ENCODE data around the gene SPHK1. TPM values are rescaled to one million over a fixed set of nuclear protein-coding genes. Genes with fewer than 3 reads are reported as not detected.

The SPHK1 gene
- total and polyA plus RNA-seq, 4 donors = 3.3 to 14.5 (median 5.6) TPM

DNA sequence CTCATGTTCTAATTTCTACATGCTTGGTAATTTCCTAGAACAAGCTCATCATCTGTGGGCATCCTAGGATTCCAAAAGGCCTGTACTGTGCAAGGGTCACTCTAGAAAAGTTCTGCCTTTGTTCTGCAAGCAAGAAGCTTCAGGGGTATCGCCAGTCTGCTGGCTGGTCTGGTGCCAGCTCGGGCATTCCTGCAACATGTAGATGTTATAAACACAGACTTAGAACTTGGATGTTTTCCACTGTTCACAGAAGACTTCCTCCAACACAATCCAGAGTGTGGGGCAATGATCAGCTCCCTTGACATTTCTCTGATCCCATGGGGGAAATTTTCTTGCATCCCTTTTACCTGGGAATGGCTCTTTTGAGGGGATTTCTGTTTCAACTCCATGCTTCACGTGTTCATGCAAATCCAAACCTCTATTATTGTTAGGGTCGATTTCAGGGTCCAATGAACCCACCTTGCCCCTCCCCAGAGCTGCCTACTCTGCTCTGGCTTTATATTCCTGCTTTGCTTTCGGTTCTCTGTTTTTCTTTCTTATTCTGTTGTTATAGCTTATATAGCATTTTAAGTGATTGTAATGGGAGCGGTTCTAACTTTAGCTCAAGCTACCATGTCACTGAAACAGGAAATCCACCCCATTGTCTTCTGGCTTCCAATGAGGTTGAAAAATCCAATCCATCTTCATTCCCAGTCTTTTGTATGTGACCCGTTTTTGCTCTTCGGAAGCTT, 43.3 kb downstream of the SPHK1 start:
- H3K27ac ChIP-seq (ENCODE audit: low read depth, low read length) = no peak overlapping the region
- WGBS (ENCODE audit: insufficient coverage) = 50% methylated on average over 2 of the region's 8 CpGs
- H3K9me3 ChIP-seq (ENCODE audit: control insufficient read depth, insufficient read depth, low read length) = no peaks in the 10 kb centered on the region
- H3K4me3 ChIP-seq (ENCODE audit: low read depth, low read length) = no peak overlapping the region
- H3K36me3 ChIP-seq (ENCODE audit: control insufficient read depth, insufficient read depth, low read length) = peaks cover 5% of the 10 kb centered on the region
- peaks cover 9% of the 10 kb centered on the region for H3K4me1 ChIP-seq (ENCODE audit: control insufficient read depth, insufficient read depth, low read length)
- peak in 1 of 6 donors; percentile 74 for DNase-seq (ENCODE audit: low read depth in 4 of 6, low spot score in 6 of 6)
- H3K27me3 ChIP-seq (ENCODE audit: control insufficient read depth, insufficient read depth, low read length) = no peaks in the 10 kb centered on the region

DNA sequence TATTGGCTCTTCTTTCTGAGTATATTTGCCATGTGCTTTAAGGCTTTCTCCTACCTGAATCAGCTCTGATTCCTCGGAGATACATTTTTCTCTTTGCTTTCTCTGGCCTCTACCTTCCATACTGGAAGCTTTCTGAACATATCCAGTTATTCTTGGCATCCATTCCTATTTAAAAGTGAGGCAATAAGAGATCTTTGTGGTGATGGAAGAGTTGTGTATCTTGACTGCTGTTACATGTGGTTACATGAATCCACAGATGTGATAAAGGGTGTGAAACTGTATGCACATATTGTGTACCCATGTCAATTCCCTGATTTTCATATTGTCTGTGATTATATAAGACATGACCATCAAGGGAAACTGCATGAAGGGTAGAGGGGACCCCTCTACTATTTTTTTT, 44.1 kb downstream of the SPHK1 start:
- Histone ChIP-seq H3K27ac (ENCODE audit: low read depth, low read length) (no peak overlapping the region), H3K9me3 (ENCODE audit: control insufficient read depth, insufficient read depth, low read length) (no peaks in the 10 kb centered on the region), H3K4me1 (ENCODE audit: control insufficient read depth, insufficient read depth, low read length) (peaks cover 9% of the 10 kb centered on the region), H3K27me3 (ENCODE audit: control insufficient read depth, insufficient read depth, low read length) (no peaks in the 10 kb centered on the region), H3K4me3 (ENCODE audit: low read depth, low read length) (no peak overlapping the region), H3K36me3 (ENCODE audit: control insufficient read depth, insufficient read depth, low read length) (no peaks in the 10 kb centered on the region)
- DNase-seq (ENCODE audit: low read depth in 4 of 6, low spot score in 6 of 6) = no peak
- no CpG with 5 or more reads among the region's 1 CpG for WGBS (ENCODE audit: insufficient coverage)

DNA sequence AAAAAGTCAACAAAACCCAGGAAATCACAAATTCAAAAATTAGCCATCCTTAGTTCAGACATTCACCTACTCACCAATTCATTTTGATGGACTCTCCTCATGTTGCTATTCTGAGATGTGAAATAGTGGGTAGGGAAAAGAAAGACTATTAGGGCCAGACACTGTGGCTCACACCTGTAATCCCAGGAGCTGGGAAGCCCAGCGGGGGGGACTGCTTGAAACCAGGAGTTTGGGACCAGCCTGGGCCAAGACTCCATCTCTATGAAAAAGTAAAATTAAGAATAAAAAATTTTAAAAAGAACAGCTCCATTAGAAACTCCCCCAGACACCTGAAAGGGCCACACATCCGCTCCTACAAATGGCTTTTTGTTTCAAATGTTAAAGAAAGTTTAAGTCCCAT, 47.1 kb downstream of the SPHK1 start:
- Histone ChIP-seq H3K36me3 (ENCODE audit: control insufficient read depth, insufficient read depth, low read length) (no peaks in the 10 kb centered on the region), H3K4me1 (ENCODE audit: control insufficient read depth, insufficient read depth, low read length) (peaks cover 9% of the 10 kb centered on the region), H3K9me3 (ENCODE audit: control insufficient read depth, insufficient read depth, low read length) (no peaks in the 10 kb centered on the region), H3K27ac (ENCODE audit: low read depth, low read length) (no peak overlapping the region), H3K27me3 (ENCODE audit: control insufficient read depth, insufficient read depth, low read length) (no peaks in the 10 kb centered on the region), H3K4me3 (ENCODE audit: low read depth, low read length) (no peak overlapping the region)
- DNase-seq (ENCODE audit: low read depth in 4 of 6, low spot score in 6 of 6) = no peak
- WGBS (ENCODE audit: insufficient coverage) = no CpG with 5 or more reads among the region's 2 CpGs

DNA sequence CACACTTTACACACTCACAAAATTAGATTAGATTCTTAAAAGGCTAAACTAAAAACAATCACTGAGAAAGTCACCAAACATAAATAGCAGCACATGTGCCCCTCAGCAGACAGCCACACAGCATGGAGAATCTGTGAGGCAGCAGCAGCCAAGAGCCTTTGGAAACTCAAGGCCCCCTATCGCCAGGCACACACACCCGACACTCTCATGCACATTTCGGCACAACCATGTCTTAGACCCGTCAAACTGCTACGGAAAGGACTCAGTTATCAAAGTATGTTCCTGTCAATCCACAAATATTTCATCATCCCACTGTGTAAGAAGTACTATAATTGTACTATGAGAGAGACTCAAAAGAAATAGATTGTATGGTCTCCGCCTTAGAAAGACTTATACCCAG, 47.6 kb downstream of the SPHK1 start:
- H3K4me1 ChIP-seq (ENCODE audit: control insufficient read depth, insufficient read depth, low read length) = peaks cover 9% of the 10 kb centered on the region
- no peaks in the 10 kb centered on the region for H3K9me3 ChIP-seq (ENCODE audit: control insufficient read depth, insufficient read depth, low read length)
- H3K4me3 ChIP-seq (ENCODE audit: low read depth, low read length) = no peak overlapping the region
- H3K27me3 ChIP-seq (ENCODE audit: control insufficient read depth, insufficient read depth, low read length) = no peaks in the 10 kb centered on the region
- DNase-seq (ENCODE audit: low read depth in 4 of 6, low spot score in 6 of 6) = peak in 1 of 6 donors; percentile 45
- no peaks in the 10 kb centered on the region for H3K36me3 ChIP-seq (ENCODE audit: control insufficient read depth, insufficient read depth, low read length)
- no CpG with 5 or more reads among the region's 6 CpGs for WGBS (ENCODE audit: insufficient coverage)
- H3K27ac ChIP-seq (ENCODE audit: low read depth, low read length) = no peak overlapping the region

DNA sequence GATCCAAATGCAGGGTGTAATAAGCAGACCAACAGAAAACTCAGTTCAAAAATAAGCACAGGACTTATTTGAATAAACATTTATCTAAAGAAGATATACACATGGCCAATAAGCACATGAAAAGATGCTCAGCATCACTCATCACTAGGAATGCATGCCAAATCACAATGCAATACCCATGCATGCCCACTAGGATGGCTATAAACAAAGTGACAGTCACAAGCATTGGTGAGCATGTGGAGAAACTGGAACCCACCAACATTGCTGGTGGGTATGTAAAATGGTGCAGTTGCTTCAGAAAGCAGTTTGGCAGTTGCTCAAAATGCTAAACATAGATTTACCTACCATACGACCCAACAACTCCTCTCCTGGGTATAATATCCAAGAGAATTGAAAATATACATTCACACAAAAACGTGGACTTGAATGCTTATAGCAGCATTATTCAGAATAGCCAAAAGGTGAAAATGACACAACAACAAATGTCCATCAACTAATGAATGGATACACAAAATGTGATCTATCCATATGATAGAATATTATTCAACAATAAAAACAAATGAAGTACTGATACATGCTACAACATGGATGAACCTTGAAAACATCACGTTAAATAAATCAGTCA, 48.4 kb downstream of the SPHK1 start:
- H3K4me3 ChIP-seq (ENCODE audit: low read depth, low read length) = no peak overlapping the region
- no peaks in the 10 kb centered on the region for H3K9me3 ChIP-seq (ENCODE audit: control insufficient read depth, insufficient read depth, low read length)
- H3K4me1 ChIP-seq (ENCODE audit: control insufficient read depth, insufficient read depth, low read length) = peaks cover 9% of the 10 kb centered on the region
- H3K27me3 ChIP-seq (ENCODE audit: control insufficient read depth, insufficient read depth, low read length) = no peaks in the 10 kb centered on the region
- no peak overlapping the region for H3K27ac ChIP-seq (ENCODE audit: low read depth, low read length)
- peak in 1 of 6 donors; percentile 64 for DNase-seq (ENCODE audit: low read depth in 4 of 6, low spot score in 6 of 6)
- no peaks in the 10 kb centered on the region for H3K36me3 ChIP-seq (ENCODE audit: control insufficient read depth, insufficient read depth, low read length)
- no CpG with 5 or more reads among the region's 3 CpGs for WGBS (ENCODE audit: insufficient coverage)

DNA sequence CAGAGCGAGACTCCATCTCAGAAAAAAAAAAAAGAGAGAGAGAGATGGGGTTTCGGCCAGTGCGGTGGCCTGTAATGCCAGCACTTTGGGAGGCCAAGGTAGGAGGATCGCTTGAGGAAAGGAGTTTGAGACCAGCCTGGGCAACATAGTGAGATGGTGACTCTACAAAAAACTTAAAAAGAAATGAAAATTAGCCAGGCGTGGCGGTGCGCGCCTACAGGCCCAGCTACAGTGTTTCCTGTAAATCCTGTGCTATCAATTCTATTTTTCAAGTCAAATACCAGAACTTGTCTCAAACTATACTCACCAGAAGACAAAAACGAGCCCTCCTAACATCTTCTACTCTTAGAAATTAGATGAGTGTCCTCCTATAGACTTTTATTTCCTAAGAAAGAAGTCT, 49.3 kb downstream of the SPHK1 start:
- Histone ChIP-seq H3K4me1 (ENCODE audit: control insufficient read depth, insufficient read depth, low read length) (peaks cover 9% of the 10 kb centered on the region), H3K27me3 (ENCODE audit: control insufficient read depth, insufficient read depth, low read length) (no peaks in the 10 kb centered on the region), H3K4me3 (ENCODE audit: low read depth, low read length) (no peak overlapping the region), H3K36me3 (ENCODE audit: control insufficient read depth, insufficient read depth, low read length) (no peaks in the 10 kb centered on the region), H3K9me3 (ENCODE audit: control insufficient read depth, insufficient read depth, low read length) (no peaks in the 10 kb centered on the region), H3K27ac (ENCODE audit: low read depth, low read length) (no peak overlapping the region)
- 100% methylated on average over 8 of the region's 9 CpGs for WGBS (ENCODE audit: insufficient coverage)
- no peak for DNase-seq (ENCODE audit: low read depth in 4 of 6, low spot score in 6 of 6)

DNA sequence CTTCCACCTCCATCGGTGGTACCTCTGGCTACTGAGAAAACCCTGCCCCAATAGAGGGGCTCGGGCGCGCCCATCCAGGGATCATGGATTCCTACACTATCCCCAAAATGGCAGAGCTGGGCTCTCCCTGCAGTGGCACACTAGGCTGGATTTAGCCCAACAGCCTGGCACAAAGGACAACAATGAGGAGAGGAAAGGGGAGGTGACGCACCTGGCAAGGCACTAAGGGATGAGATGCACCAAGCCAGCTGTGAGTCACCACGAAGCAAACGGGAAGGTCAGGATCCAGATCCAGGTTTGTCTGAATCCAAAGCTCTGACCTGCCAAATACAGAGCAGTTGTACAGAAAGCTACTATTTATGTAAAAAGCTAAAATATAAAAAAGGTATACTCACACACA, 50.5 kb downstream of the SPHK1 start:
- 100% methylated on average over 4 of the region's 7 CpGs for WGBS (ENCODE audit: insufficient coverage)
- DNase-seq (ENCODE audit: low read depth in 4 of 6, low spot score in 6 of 6) = no peak
- Histone ChIP-seq H3K36me3 (ENCODE audit: control insufficient read depth, insufficient read depth, low read length) (no peaks in the 10 kb centered on the region), H3K27ac (ENCODE audit: low read depth, low read length) (no peak overlapping the region), H3K27me3 (ENCODE audit: control insufficient read depth, insufficient read depth, low read length) (no peaks in the 10 kb centered on the region), H3K4me3 (ENCODE audit: low read depth, low read length) (no peak overlapping the region), H3K4me1 (ENCODE audit: control insufficient read depth, insufficient read depth, low read length) (peaks cover 9% of the 10 kb centered on the region), H3K9me3 (ENCODE audit: control insufficient read depth, insufficient read depth, low read length) (no peaks in the 10 kb centered on the region)

DNA sequence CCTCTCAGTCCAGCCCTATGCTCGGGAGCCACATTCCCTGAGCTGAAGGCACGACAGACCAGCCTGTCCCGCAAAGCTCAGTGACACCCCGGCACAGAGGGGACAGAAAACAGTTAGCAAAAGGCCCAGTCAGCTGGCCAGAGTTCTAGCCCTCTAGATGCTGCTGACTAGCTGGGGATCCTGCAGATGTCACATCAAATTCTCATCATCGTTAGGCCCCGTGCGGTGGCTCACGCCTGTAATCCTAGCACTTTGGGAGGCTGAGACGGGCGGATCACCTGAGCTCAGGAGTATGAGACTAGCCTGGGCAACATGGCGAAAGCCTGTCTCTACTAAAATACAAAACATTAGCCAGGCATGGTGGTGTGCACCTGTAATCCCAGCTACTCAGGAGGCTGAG, 51.3 kb downstream of the SPHK1 start:
- Histone ChIP-seq H3K9me3 (ENCODE audit: control insufficient read depth, insufficient read depth, low read length) (no peaks in the 10 kb centered on the region), H3K4me3 (ENCODE audit: low read depth, low read length) (no peak overlapping the region), H3K4me1 (ENCODE audit: control insufficient read depth, insufficient read depth, low read length) (peaks cover 9% of the 10 kb centered on the region), H3K27me3 (ENCODE audit: control insufficient read depth, insufficient read depth, low read length) (no peaks in the 10 kb centered on the region), H3K27ac (ENCODE audit: low read depth, low read length) (no peak overlapping the region), H3K36me3 (ENCODE audit: control insufficient read depth, insufficient read depth, low read length) (no peaks in the 10 kb centered on the region)
- no peak for DNase-seq (ENCODE audit: low read depth in 4 of 6, low spot score in 6 of 6)
- 97% methylated on average over 9 of the region's 11 CpGs for WGBS (ENCODE audit: insufficient coverage)
